GM19239 (cell line): Measurements from ENCODE around the gene OR10H4.
"Not testable (repeated sequence)": the region's sequence is repeated elsewhere in the genome, so short reads cannot be mapped to it uniquely, and the experiment has no call there.

Experiments
- DNase-seq: peaks from one replicate; pipeline ENCODE4 v3.0.0; 2011; ENCODE audit warnings: low spot score; ENCODE audit not compliant: insufficient read length
- FAIRE-seq: peaks from 2 replicates; lab custom pipeline; 2011; peaks lifted over from hg19 to GRCh38; lab: Jason Lieb, UNC

OR10H4 gene

DNA sequence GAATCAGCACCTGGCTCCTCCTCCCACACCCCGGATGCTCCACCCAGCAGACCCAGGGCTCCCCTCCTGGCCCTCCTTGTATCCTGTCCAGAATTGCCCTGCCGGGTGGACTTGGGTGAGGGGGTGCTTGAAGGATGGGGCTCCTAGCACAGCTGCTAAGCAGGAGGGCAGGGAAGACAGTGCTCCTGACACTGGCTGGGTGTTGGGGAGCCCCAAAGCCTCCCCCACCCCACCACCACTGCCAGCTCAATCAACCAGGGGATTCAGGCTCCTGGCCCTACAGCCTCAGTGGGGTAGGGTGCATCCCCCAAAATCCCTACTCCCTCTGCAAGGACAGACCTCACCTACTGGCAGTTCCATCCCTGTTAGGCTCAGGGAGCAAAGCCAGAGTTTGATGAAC is 11.9 kb upstream of the OR10H4 start:
- FAIRE-seq (no peak), DNase-seq (no peak)

DNA sequence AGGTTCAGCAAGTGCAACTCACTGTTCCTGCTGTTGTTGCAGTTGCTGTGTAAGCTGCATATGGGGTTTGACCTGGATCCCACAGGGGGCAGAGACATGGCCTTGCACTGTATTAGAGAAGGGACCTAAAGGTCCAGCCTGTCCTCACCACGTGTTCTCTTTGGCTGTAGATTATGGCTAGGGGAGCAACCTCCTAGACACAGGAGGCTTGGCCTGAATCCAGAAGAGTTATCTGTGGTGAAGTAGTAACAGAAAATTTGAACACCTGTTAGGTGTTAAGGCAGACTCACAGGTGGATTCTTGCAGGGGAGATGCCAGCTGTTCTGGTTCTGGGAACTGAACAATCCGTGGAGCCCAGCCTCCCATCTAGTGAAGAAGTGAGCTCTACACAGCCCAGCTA is 11.0 kb upstream of the OR10H4 start:
- DNase-seq: no peak
- FAIRE-seq: no peak

DNA sequence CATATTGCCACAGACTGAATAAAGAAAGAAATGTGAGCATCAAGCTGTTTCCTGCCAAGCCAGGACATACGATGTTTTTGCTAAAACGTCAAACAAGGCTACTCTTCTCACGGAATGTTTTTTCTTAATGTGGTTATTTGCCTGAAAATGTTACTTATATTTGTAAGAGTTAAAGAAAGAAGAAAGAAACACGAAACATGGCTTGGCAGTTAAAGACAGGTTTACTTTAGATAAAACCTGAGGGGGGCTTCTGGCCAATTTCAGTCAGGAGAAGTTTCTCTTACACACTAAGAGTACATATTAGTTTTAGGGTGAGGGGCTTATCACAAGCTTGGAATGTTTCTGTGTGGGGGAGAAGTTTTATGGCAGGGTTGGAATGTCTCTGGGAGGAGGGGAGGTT is 4.4 kb upstream of the OR10H4 start:
- DNase-seq (no peak), FAIRE-seq (no peak)

DNA sequence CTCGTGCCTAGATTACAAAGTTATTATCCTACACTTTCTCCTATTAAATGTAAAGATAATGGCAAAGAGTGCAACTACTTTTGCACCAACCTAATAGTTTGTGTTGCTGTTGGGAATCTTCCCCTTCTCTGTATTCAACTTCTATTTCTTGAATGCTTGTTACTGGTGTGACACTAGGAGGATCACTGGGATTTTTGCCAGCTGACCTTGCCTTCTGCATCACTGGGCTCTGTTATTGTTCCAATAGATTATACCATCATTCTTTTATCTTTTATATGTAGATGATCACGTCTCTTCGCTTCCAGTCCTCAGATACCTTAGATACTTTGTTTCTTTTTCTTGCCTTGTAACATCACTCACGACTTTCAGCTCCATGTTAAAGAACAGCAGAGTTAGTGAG is 3.5 kb upstream of the OR10H4 start:
- no peak for FAIRE-seq

DNA sequence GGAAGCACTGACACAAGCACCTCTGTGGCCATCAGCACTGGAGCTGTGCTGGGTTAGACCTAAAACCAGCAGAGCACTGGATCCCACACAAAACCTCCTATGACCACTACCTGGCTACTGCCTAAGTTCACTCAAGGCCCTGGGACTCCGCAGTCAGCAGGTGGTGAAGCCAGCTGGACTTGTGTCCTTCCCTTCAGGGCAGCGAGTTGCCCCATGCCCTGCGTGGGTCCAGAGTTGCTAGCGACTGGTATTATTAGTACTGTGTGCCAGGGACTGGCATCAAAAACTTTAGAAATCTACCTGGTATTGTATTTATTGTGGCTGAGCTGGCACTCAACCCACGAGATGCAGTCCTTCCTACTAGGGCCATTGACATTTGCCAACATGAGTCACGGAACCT is 6.0 kb downstream of the OR10H4 start:
- no peak for FAIRE-seq
- no peak for DNase-seq

More for the DNA sequence above, 3.5 kb upstream of the OR10H4 start:
- no peak for DNase-seq

DNA sequence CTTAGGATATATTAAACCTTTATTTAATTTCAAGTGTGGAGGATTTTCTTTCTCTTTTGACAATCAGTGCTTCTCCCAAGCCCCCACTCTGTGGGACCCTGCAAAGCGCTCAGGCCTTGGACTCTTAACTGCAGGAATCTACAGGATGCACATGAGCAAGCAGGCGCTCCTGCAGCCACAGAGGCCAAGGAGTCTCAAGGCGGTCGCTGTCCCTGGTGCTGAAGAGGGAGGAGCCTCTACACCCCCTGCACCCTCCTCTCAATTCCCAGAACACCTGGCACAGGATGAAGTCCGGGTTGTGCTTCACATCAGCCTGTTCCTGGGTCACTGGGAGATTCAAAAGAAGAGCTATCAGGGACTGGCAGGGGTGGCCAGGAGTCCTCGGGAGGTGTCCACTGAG is 13.5 kb downstream of the OR10H4 start:
- DNase-seq: no peak
- no peak for FAIRE-seq

DNA sequence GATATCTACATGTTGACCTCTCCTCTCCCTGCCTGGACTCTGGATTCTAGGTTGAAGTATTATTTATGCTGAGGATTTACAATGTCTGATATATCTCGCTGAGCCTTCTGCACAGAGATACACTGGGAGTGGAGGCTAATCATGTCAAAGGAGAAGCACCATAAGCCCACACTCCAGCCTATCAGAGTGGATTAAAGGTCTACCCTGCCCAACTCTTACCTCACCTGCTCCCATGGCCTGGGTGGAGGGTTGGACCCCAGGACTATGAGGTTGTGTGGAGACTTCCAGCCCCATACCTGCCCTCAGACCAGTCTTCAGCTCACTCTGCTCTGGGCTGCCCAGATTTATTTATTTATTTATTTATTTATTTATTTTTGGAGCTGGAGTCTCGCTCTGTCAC is 15.4 kb downstream of the OR10H4 start:
- DNase-seq (no peak), FAIRE-seq (no peak)

DNA sequence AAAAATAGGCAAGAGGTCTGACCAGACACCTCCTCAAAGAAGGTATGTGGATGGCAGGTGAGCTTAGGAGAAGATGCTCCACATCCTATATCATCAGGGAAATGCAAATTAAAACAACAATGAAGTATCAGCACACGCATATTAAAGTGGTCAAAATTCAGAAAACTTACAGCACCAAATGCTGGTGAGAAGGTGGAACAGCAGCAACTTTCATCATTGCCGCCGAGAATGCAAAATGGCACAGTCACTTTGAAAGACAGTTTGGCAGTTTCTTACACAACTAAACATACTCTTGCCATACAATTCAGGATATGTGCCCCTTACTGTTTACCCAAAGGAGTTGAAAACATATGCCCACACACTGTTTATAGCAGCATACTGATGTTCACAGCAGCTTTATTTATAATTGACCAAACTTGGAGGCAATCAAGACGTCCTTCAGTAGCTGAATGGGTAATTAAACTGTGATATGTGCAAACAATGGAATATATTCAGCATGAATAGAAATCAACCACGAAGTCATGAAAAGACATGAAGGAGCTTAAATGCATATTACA is 22.5 kb downstream of the OR10H4 start:
- FAIRE-seq (no peak), DNase-seq (no peak)

DNA sequence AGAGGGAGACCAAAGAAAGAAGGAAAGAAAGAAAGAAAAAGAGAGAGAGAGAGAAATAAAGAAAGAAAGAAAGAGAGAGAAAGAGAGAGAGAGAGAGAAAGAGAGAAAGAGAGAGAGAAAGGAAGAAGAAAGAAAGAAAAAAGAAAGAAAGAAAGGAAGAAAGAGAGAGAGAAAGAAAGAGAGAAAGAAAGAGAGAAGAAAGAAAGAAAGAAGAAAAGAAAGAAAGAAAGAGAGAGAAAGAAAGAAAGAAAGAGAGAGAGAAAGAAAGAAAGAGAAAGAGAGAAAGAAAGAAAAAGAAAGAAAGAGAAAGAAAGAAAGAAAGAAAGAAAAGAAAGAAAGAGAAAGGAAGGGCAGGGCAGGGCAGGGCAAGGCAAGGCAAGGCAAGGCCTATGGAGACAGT is 23.2 kb downstream of the OR10H4 start:
- DNase-seq, FAIRE-seq: not testable (repeated sequence)

DNA sequence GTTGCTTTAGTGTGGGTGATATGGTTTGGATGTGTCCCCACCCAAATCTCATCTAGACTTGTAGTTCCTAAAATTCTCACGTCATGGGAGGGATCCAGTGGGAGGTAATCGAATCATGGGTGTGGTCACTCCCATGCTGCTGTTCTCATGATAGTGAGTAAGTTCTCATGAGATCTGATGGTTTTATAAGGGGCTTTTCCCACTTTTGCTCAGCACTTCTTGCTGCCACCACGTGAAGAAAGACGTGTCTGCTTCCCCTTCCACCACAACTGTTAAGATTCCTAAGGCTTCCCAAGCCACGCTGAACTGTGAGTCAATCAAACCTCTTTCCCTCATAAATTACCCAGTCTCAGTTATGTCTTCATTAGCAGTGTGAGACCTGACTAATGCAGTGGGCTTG is 26.0 kb downstream of the OR10H4 start:
- no peak for DNase-seq
- no peak for FAIRE-seq

DNA sequence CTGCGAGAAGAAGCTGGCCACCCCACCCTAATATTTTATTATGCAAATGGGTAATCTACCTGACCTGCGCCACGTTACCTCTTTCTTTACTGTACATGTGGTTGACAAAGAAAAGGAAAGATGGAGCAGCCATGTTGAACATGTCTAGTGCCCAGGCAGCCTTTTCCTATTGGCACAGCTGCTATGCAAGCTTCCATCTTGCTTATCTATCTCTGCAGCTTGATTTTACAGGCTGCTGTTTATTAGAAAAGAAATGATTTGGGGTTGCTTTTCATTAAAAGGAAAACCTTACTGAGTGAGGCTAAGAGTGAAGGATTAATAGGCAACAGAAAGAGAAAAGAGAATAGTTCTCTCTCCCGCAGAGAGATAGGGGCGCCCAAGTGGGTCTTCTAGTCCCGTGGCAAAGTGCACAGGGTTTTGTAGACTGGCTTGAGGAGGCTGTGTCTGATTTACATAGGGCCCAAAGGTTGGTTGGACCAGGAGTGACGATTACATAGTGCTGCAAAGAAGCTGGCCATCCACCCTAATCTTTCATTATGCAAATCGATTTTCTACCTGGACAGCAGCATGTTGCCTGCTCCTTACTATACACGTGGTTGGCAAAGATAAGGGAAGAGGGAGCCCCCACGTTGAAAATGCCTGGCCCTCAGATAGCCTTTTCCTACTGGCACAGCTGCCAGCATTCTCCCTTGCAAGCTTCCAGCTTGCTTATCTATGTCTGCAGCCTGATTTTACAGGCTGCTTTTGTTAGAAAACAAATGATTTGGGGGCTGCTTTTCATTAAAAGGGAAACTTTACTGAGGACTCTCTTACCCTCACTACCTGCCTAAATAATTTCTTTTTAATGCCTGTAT is 28.3 kb downstream of the OR10H4 start:
- DNase-seq: no peak
- FAIRE-seq: no peak

DNA sequence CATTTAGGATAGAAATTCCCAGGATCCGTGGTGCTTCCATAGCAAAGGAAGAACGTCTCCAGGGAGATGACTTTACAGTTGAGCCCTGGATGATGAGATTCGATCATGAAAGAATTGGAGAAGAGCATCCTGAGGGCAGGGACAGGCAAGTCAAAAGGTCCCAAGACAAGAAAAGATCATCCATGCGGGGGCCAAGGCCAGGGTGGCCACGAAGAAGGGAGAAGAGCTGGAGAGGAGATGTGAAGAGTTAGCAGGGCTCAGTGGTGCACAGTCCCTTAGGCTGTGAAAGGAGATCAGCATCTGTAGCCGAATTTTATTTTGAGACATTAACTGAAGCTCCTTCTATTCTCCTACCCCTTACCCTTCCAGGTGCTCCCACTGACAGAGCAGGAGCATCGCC is 28.9 kb downstream of the OR10H4 start:
- no peak for FAIRE-seq
- DNase-seq: no peak

DNA sequence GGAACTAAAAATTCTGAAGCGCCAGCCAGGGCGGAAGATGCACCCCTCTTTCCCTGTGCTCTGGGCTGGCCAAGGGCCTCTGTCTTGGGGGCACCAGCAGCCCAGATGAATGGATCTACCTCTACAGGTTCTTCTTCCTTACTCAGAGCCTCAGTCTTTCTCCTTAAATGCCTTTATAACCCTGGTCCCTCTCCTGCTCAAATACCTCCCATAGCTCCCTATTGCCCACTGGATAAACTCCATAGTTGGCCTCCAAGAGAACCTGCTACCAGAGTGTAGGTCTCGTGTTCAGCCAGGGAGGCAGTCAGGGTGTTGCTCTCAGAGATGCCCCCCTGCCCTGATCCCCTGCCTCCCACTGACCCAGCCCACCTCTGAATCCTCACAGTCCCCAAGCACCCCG is 30.5 kb downstream of the OR10H4 start:
- DNase-seq (no peak), FAIRE-seq (no peak)

DNA sequence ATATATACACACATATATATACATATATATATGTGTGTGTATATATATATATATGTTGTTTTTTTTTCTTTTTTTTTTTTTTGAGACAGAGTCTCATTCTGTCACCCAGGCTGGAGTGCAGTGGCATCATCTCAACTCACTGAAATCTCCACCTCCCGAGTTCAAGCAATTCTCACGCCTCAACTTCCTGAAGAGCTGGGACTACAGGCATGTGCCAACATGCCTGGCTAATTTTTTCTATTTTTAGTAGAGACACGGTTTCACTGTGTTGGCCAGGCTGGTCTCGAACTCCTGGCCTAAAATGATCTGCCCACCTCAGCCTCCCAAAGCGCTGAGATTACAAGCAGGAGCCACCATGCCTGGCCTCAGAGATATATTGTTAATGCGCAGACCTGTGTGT is 37.0 kb downstream of the OR10H4 start:
- FAIRE-seq, DNase-seq: not testable (repeated sequence)

DNA sequence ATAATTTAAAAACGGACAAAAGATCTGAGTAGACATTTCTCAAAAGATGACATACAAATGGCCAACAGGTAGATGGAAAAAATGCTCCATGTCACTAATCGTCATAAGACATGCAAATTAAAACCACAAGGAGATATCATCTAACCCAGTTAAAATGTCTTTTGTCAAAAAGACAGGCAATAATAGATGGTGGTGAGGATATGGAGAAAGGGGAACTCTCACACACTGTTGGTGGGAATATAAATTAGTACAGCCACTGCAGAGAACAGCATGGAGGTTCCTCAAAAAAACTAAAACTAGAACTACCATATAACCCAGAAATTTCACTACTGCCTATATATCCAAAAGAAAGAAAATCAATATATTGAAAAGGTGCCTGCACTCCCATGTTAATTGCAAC is 37.9 kb downstream of the OR10H4 start:
- no peak for FAIRE-seq
- DNase-seq: no peak

DNA sequence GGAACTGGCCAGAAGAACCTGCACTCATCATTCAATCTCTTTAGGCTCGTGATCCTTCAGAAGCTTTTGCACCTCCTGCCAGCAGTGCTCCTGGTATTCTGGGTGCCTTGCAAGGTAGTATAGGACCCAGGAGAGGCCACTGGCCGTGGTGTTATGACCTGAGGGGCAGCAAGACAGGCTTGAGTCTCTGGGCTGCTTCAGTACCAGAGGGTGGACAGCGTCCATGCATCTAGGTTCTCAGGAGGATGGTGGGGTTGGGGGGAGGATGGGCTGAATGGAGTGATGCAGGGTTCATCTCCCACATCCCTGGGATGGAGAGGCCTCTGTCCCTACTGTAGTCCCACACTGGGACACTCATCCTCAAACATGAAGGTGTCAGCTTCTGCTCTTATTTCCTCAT is 41.1 kb downstream of the OR10H4 start:
- no peak for DNase-seq
- no peak for FAIRE-seq

DNA sequence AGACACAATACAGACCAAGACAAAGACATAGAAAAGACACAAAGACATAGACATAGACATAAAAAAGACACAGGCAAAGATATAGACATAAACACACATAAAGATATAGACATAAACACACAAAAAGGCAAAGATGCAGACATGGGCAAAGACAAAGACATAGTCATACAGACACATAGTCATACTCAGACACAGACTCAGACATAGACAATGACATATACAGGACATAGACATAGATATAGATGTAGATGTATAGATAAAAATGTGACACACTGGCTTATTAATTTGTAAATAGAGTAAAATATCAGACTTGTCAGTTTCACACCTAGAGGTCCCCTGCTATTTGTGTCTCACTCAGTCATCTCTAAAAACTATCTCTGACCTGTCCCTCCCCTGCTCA is 42.8 kb downstream of the OR10H4 start:
- DNase-seq: no peak
- FAIRE-seq: no peak

DNA sequence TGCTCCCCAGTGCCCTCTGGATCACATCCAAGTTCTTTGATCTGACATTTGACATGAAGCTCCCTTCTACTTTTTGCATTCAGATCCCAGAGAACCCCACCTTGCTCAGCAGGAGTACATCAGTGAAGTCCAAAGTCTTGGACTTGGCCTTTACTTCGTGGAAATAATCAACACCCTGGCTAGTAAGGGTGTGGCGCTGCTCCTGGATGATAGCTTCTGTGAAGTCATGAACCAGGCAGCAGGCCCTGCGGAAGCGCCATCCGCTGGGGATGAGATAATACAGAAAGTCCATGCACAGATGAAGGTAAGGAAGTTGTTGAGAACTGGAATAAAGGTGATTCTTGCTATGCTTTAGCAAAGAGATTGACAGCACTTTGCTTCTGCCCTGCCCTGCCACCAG is 43.2 kb downstream of the OR10H4 start:
- FAIRE-seq (no peak), DNase-seq (no peak)

DNA sequence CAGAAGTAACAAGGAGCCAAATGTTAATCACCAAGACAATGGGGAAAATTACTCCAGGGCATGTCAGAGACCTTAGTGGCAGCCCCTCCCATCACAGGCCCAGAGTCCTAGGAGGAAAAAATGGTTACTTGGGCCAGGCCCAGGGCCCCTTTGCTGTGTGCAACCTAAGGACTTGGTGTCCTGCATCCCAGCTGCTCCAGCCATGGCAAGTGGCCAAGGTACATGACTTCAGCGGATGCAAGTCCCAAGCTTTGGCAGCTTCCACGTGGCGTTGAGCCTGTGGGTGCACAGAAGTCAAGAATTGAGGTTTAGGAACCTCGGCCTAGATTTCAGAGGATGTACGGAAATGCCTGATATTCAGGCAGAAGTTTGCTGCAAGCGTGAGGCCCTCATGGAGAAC is 46.7 kb downstream of the OR10H4 start:
- DNase-seq (no peak), FAIRE-seq (no peak)

DNA sequence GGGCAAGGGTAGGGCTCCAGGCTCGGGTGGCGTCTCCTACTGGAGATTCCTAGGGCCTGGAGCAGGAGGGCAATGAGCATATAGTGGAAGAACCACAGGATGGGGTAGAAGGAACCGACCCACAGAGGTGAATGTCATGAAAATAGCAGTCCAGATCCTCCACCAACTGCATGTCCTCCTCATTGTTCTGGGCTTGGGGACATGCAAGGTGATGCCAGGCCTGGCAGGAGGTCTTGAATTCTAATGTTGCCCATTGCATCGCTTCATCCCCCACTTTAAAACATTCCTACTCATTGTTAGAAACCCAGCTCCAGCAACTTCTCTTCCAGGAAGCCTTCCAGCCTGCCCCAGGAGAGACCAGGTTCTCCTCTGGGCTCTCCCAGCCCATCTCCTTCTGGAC is 49.4 kb downstream of the OR10H4 start:
- FAIRE-seq (no peak), DNase-seq (no peak)
